Activated CD8-positive, alpha-beta memory T cell treated with anti-CD3 and anti-CD28 coated beads, Interleukin-2, amount 50 U/mL, for 1 hour (primary cell): ENCODE measurements around the gene SLTM.
"Not testable (repeated sequence)": the region's sequence is repeated elsewhere in the genome, so short reads cannot be mapped to it uniquely, and the experiment has no call there.

Experiments
- DNase-seq: peaks from one replicate; pipeline ENCODE4 v3.0.0-alpha.2; 2020; ENCODE audit errors: extremely low read depth

Gene SLTM

GRCh38 chr15:58926823-58927222 lies 6.7 kb downstream of the SLTM start:
- DNase-seq, result no peak

- no peak for DNase-seq
Observed at GRCh38 chr15:58924327-58924726, 9.2 kb downstream of the SLTM start.

- DNase-seq, result no peak
Observed at GRCh38 chr15:58923696-58924300, 9.7 kb downstream of the SLTM start.

GRCh38 chr15:58923284-58923683 lies 10.2 kb downstream of the SLTM start:
- DNase-seq, result no peak

- DNase-seq, result no peak
Observed at GRCh38 chr15:58921267-58921790, 12.2 kb downstream of the SLTM start.

- DNase-seq, result not testable (repeated sequence)
Observed at GRCh38 chr15:58920447-58920846, 13.0 kb downstream of the SLTM start.

- DNase-seq, result no peak
Observed at GRCh38 chr15:58919232-58919631, 14.2 kb downstream of the SLTM start.

GRCh38 chr15:58918239-58918638 lies 15.2 kb downstream of the SLTM start:
- no peak for DNase-seq

- DNase-seq, result not testable (repeated sequence)
Observed at GRCh38 chr15:58917613-58918129, 15.8 kb downstream of the SLTM start.

GRCh38 chr15:58916962-58917361 lies 16.5 kb downstream of the SLTM start:
- no peak for DNase-seq

- no peak for DNase-seq
Observed at GRCh38 chr15:58910456-58910855, 23.0 kb downstream of the SLTM start.

GRCh38 chr15:58909616-58910015 lies 23.9 kb downstream of the SLTM start:
- no peak for DNase-seq

GRCh38 chr15:58908550-58909309 lies 24.7 kb downstream of the SLTM start:
- DNase-seq, result no peak

- DNase-seq, result no peak
Observed at GRCh38 chr15:58900631-58901030, 32.8 kb downstream of the SLTM start.

GRCh38 chr15:58898150-58898680 lies 35.3 kb downstream of the SLTM start:
- no peak for DNase-seq

- DNase-seq, result no peak
Observed at GRCh38 chr15:58889363-58889762, 44.1 kb downstream of the SLTM start.

- no peak for DNase-seq
Observed at GRCh38 chr15:58886921-58887320, 46.6 kb downstream of the SLTM start.

- not testable (repeated sequence) for DNase-seq
Observed at GRCh38 chr15:58883926-58884325, 49.6 kb downstream of the SLTM start.

GRCh38 chr15:58882243-58882642 lies 51.2 kb downstream of the SLTM start:
- DNase-seq, result no peak

GRCh38 chr15:58880320-58880719 lies 53.2 kb downstream of the SLTM start:
- DNase-seq, result no peak

- DNase-seq, result no peak
Observed at GRCh38 chr15:58877999-58878825, 55.3 kb downstream of the SLTM start.
